NCI-H82 treated with DMSO at 0.1 percent for 48 hours (cell line): ENCODE data around the gene AP2A1.
A peak's percentile ranks its signal among the peaks of the same experiment; 100 is the strongest.
"Not testable (repeated sequence)": the region's sequence is repeated elsewhere in the genome, so short reads cannot be mapped to it uniquely, and the experiment has no call there.

Source experiments
- DNase-seq: peaks from one replicate; lab custom pipeline; 2025; ENCODE audit not compliant: unreplicated experiment; lab: John Stamatoyannopoulos, UW

Gene AP2A1

GRCh38 chr19:49766930-49767299 is at the start of gene AP2A1:
Gene AP2A1 (plus strand): TSS chr19:49767001. CDS start chr19:49767134, 133 bp downstream.
- DNase-seq: no peak

GRCh38 chr19:49718511-49718910 is 48.3 kb upstream of the AP2A1 start:
- no peak for DNase-seq

- no peak for DNase-seq
Measured at GRCh38 chr19:49718991-49719390, 47.8 kb upstream of the AP2A1 start.

GRCh38 chr19:49719420-49719819 is 47.4 kb upstream of the AP2A1 start:
- not testable (repeated sequence) for DNase-seq

GRCh38 chr19:49727217-49728030 is 39.4 kb upstream of the AP2A1 start:
- DNase-seq: peak; percentile 35

- no peak for DNase-seq
Measured at GRCh38 chr19:49730166-49730565, 36.6 kb upstream of the AP2A1 start.

GRCh38 chr19:49738268-49738667 is 28.5 kb upstream of the AP2A1 start:
- no peak for DNase-seq

- no peak for DNase-seq
Measured at GRCh38 chr19:49739098-49739497, 27.7 kb upstream of the AP2A1 start.

GRCh38 chr19:49739933-49740332 is 26.9 kb upstream of the AP2A1 start:
- DNase-seq: no peak

- no peak for DNase-seq
Measured at GRCh38 chr19:49741210-49741844, 25.5 kb upstream of the AP2A1 start.

GRCh38 chr19:49744946-49745381 is 21.8 kb upstream of the AP2A1 start:
- DNase-seq: no peak

GRCh38 chr19:49746206-49746958 is 20.4 kb upstream of the AP2A1 start:
- DNase-seq: no peak

GRCh38 chr19:49749055-49749716 is 17.6 kb upstream of the AP2A1 start:
- no peak for DNase-seq

- no peak for DNase-seq
Measured at GRCh38 chr19:49749771-49750170, 17.0 kb upstream of the AP2A1 start.

- DNase-seq: no peak
Measured at GRCh38 chr19:49752701-49753100, 14.1 kb upstream of the AP2A1 start.

- no peak for DNase-seq
Measured at GRCh38 chr19:49755956-49756355, 10.8 kb upstream of the AP2A1 start.

- DNase-seq: no peak
Measured at GRCh38 chr19:49758292-49758691, 8.5 kb upstream of the AP2A1 start.

- no peak for DNase-seq
Measured at GRCh38 chr19:49761249-49761624, 5.6 kb upstream of the AP2A1 start.

- DNase-seq: no peak
Measured at GRCh38 chr19:49761625-49762311, 5.0 kb upstream of the AP2A1 start.

GRCh38 chr19:49763230-49763629 is 3.6 kb upstream of the AP2A1 start, which contains the start of gene TSKS:
Gene TSKS (minus strand): TSS chr19:49763306. CDS start chr19:49763247, 59 bp downstream.
- DNase-seq: no peak

GRCh38 chr19:49764341-49764740 is 2.5 kb upstream of the AP2A1 start:
- no peak for DNase-seq
